SK-N-SH (cell line): ENCODE data around the gene TIMP2. TPM values are rescaled to one million over a fixed set of nuclear protein-coding genes. Genes with fewer than 3 reads are reported as not detected.

ENCODE experiments used
- CTCF ChIA-PET: fragments of 300-600, 350-600 bp; formaldehyde crosslinking; extraction: SDS; loops from one replicate; lab custom pipeline; 2021; lab: Yijun Ruan, JAX
- POLR2A ChIA-PET: fragments of 350-600 bp; sonication (Branson Sonifier 250); formaldehyde crosslinking; extraction: SDS; loops from one replicate; lab custom pipeline; 2020; ENCODE audit warnings: antibody characterized with exemption, inconsistent platforms; lab: Yijun Ruan, JAX
- DNase-seq: peaks from one replicate; pipeline ENCODE4 v3.0.0; 2012
- H2AFZ ChIP-seq: fragments of 200-600 bp; sonication (generic); 2 replicates; pipeline ENCODE4 v1.8.1; 2016; ENCODE audit warnings: antibody characterized with exemption, mild to moderate bottlenecking, low read depth
- H3F3A ChIP-seq: fragments of 200-600 bp; sonication (generic); replicated peaks from 2 replicates; pipeline ENCODE3; 2016; ENCODE audit warnings: antibody characterized with exemption, mild to moderate bottlenecking; ENCODE audit not compliant: insufficient read depth
- H3K27ac ChIP-seq, 2 experiments: fragments of 200-500 bp in 1 of 2; fragments of 200-600 bp in 1 of 2; sonication (Bioruptor generic) in 1 of 2; sonication (generic), shearing (Covaris generic) in 1 of 2; 2 replicates each; pipeline versions ENCODE4 v1.5.1 to v1.6.1; 2014 to 2016; ENCODE audit warnings: low read depth in 2 of 2, inconsistent platforms in 1 of 2, low read length in 1 of 2, mild to moderate bottlenecking in 1 of 2, mixed read lengths in 1 of 2
- H3K27me3 ChIP-seq: fragments of 200-600 bp; sonication (generic), shearing (Covaris generic); 2 replicates; pipeline ENCODE4 v1.6.1; 2016; ENCODE audit warnings: mixed run types; ENCODE audit not compliant: insufficient read depth
- H3K36me3 ChIP-seq, 2 experiments: fragments of 200-500 bp in 1 of 2; fragments of 200-600 bp in 1 of 2; sonication (Bioruptor generic) in 1 of 2; sonication (generic) in 1 of 2; replicated peaks in 1 of 2; 2 replicates each; pipeline versions ENCODE3 to v1.5.1; 2014 to 2016; ENCODE audit warnings: low read length in 1 of 2, mild to moderate bottlenecking in 1 of 2; ENCODE audit not compliant: insufficient read depth in 2 of 2, control insufficient read depth in 1 of 2
- H3K4me1 ChIP-seq, 2 experiments: fragments of 200-500 bp in 1 of 2; fragments of 200-600 bp in 1 of 2; sonication (Bioruptor generic) in 1 of 2; sonication (generic), shearing (Covaris generic) in 1 of 2; 2 replicates each; pipeline versions ENCODE4 v1.5.1 to v1.6.1; 2014 to 2016; ENCODE audit warnings: low read depth in 1 of 2, low read length in 1 of 2, mixed run types in 1 of 2; ENCODE audit not compliant: insufficient read depth in 2 of 2, control insufficient read depth in 1 of 2
- H3K4me2 ChIP-seq: fragments of 200-600 bp; sonication (generic), shearing (Covaris generic); 2 replicates; pipeline ENCODE4 v1.6.1; 2017; ENCODE audit warnings: mixed run types
- H3K4me3 ChIP-seq, 2 experiments: fragments of 200-500 bp in 1 of 2; fragments of 200-600 bp in 1 of 2; sonication (Bioruptor generic) in 1 of 2; sonication (generic), shearing (Covaris generic) in 1 of 2; 2 replicates each; pipeline versions ENCODE4 v1.5.1 to v1.8.1; 2014 to 2016; ENCODE audit warnings: low read depth in 2 of 2, inconsistent platforms in 1 of 2, low read length in 1 of 2, mild to moderate bottlenecking in 1 of 2, mixed read lengths in 1 of 2, moderate library complexity in 1 of 2
- H3K79me2 ChIP-seq: fragments of 200-600 bp; sonication (generic); 2 replicates; pipeline ENCODE4 v1.8.1; 2017; ENCODE audit warnings: mild to moderate bottlenecking; ENCODE audit not compliant: insufficient read depth
- H3K9ac ChIP-seq: fragments of 200-600 bp; sonication (generic); 2 replicates; pipeline ENCODE4 v1.6.1; 2017; ENCODE audit warnings: mixed run types
- H3K9me2 ChIP-seq: fragments of 200-600 bp; sonication (generic); 2 replicates; pipeline ENCODE4 v1.6.1; 2017; ENCODE audit warnings: mixed run types
- H3K9me3 ChIP-seq: fragments of 200-600 bp; sonication (generic); 2 replicates; pipeline ENCODE4 v1.6.1; 2017; ENCODE audit warnings: mixed run types, mild to moderate bottlenecking, moderate library complexity
- H4K20me1 ChIP-seq: fragments of 200-600 bp; sonication (generic); 2 replicates; pipeline ENCODE4 v1.6.1; 2017; ENCODE audit warnings: mild to moderate bottlenecking, mixed run types; ENCODE audit not compliant: insufficient read depth
- CHD2 ChIP-seq: fragments of 150-350 bp; IDR thresholded peaks from 2 replicates; pipeline ENCODE4 v1.6.1; 2018; ENCODE audit warnings: low read length; ENCODE audit not compliant: partially characterized antibody
- ELF1 ChIP-seq: IDR thresholded peaks from 2 replicates; pipeline ENCODE4 v1.4.0; 2012
- EZH2phosphoT487 ChIP-seq: fragments of 200-600 bp; sonication (generic); IDR thresholded peaks from 2 replicates; pipeline ENCODE4 v1.6.1; 2017; ENCODE audit warnings: low read depth, mixed run types, mild to moderate bottlenecking, antibody characterized with exemption, moderate library complexity, borderline replicate concordance
- FOXM1 ChIP-seq: IDR thresholded peaks from 2 replicates; pipeline ENCODE4 v1.4.0; 2012; ENCODE audit warnings: low read depth, mild to moderate bottlenecking
- GABPA ChIP-seq: IDR thresholded peaks from 2 replicates; pipeline ENCODE4 v1.4.0; 2012; ENCODE audit warnings: low read depth, mild to moderate bottlenecking
- MEF2A ChIP-seq: IDR thresholded peaks from 2 replicates; pipeline ENCODE4 v1.4.0; 2012; ENCODE audit warnings: low read depth, borderline replicate concordance
- RAD21 ChIP-seq: IDR thresholded peaks from 2 replicates; pipeline ENCODE4 v1.6.1; 2012; ENCODE audit warnings: mild to moderate bottlenecking, low read length
- WGBS: methylation state at CpG from one replicate; pipeline ENCODE4 v1.1.6; 2017; ENCODE audit warnings: low lambda C conversion rate; 5-methylcytosine and 5-hydroxymethylcytosine counted together
- polyA plus RNA-seq, 3 experiments: library from polyadenylated mRNA; depleted of rRNA; stranded (reverse); fragments of >200 nt; gene quantifications; 2 replicates each; pipeline ENCODE4 v1.2.3, GENCODE V29; 2012
- TF ChIP-seq, protein P1 (sequence below): IDR thresholded peaks from 2 replicates; pipeline ENCODE4 v1.4.0; 2012; ENCODE audit warnings: low read depth, borderline replicate concordance
- TF ChIP-seq, protein P2 (sequence below): IDR thresholded peaks from 2 replicates; pipeline ENCODE4 v1.4.0; 2012; ENCODE audit warnings: low read depth
- TF ChIP-seq, protein P3 (sequence below): fragments of 150-350 bp; IDR thresholded peaks from 2 replicates; pipeline ENCODE4 v1.6.1; 2017; ENCODE audit warnings: antibody characterized with exemption, low read length, low read depth, borderline replicate concordance

Gene TIMP2
- polyA plus RNA-seq, 1 of the 3 experiments (the other 2 are of a cell fraction): 441 TPM

DNA sequence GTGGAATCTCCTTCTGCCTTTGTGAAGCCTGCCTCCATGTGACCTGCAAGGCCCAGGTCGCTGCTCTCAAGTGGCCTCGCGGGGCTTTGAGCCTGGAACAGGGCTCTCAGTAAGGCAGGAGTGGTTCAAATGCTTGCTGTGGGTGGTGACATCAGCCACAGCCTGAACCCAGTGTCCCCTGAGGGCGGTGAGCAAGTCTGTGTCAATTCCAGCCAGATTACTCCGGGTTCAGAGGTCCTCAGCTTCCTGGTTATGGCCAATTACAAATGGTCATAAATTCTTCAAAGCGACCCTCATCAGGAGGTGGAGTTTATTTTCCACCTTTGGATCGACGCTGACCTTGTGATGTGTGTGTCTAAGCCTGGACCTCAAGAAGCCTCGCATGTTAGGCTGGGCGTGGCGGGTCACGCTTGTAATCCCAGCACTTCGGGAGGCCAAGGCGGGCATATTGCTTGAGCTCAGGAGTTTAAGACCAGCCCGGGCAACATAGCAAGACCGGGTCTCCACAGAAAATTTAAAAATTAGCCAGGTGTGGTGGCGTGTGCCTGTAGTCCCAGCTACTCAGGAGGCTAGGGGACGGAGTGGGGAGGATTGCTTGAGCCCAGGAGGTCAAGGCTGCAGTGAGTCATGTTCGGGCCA lies 37.3 kb upstream of the TIMP2 start:
- DNase-seq: peak; percentile 39
- H3K27me3 ChIP-seq: no peaks in the 10 kb centered on the region
- H3K79me2 ChIP-seq: no peaks in the 10 kb centered on the region
- TF ChIP-seq GABPA (no peak), MEF2A (no peak), FOXM1 (no peak)
- TF ChIP-seq, protein P1, sequence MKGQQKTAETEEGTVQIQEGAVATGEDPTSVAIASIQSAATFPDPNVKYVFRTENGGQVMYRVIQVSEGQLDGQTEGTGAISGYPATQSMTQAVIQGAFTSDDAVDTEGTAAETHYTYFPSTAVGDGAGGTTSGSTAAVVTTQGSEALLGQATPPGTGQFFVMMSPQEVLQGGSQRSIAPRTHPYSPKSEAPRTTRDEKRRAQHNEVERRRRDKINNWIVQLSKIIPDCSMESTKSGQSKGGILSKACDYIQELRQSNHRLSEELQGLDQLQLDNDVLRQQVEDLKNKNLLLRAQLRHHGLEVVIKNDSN: no peak
- peaks cover 4 to 11% of the 10 kb centered on the region in 2 experiments for H3K36me3 ChIP-seq
- WGBS: 82% methylated on average over 18 of the region's 19 CpGs
- ChIA-PET POLR2A (interaction anchor here (1.5 kb wide), 1 partner anchor 9 kb away, joined by 10 read pairs; no protein-coding TSS in a partner anchor), CTCF (interaction anchor here (1.0 to 26.0 kb wide), 6 partner anchors 14 to 466 kb away, joined by 3 to 458 read pairs (median 4); partner anchors contain the start of gene LGALS3BP)
- H3K4me2 ChIP-seq: no peak overlapping the region
- peaks cover 0 to 8% of the 10 kb centered on the region in 2 experiments; a peak in 1 of 4 replicates for H3K4me1 ChIP-seq
- no peaks in the 10 kb centered on the region for H4K20me1 ChIP-seq
- H3K9me3 ChIP-seq: no peaks in the 10 kb centered on the region
- H3K4me3 ChIP-seq: no peak overlapping the region
- no peak overlapping the region for H3K9ac ChIP-seq
- H3F3A ChIP-seq: no peaks in the 10 kb centered on the region
- no peak overlapping the region for H3K27ac ChIP-seq
- H2AFZ ChIP-seq: no peak overlapping the region
- H3K9me2 ChIP-seq: no peaks in the 10 kb centered on the region

DNA sequence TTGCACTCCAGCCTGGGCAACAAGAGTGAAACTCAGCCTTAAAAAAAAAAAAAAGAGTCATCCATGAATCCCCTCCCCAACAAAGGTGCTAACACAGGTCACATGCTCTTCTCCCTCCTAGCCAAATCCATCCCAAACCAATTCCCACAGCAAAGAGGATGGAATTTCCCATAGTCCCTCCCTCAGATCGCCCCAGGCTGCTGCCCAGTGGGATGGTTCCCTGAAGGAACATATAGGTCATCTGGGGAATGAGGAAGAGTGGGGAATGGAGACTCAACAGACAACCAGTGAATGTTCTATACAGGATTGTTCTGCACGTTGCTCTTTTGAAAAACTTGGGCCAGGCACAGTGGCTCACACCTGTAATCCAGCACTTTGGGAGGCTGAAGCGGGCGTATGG lies 36.4 kb upstream of the TIMP2 start:
- Histone ChIP-seq H3K27me3 (no peaks in the 10 kb centered on the region), H2AFZ (no peak overlapping the region), H3K9ac (no peak overlapping the region)
- WGBS: 97% methylated on average over 4 of the region's 4 CpGs
- no peak for TF ChIP-seq ELF1
- TF ChIP-seq, protein P2, sequence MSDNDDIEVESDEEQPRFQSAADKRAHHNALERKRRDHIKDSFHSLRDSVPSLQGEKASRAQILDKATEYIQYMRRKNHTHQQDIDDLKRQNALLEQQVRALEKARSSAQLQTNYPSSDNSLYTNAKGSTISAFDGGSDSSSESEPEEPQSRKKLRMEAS: no peak
- TF ChIP-seq, protein P3, sequence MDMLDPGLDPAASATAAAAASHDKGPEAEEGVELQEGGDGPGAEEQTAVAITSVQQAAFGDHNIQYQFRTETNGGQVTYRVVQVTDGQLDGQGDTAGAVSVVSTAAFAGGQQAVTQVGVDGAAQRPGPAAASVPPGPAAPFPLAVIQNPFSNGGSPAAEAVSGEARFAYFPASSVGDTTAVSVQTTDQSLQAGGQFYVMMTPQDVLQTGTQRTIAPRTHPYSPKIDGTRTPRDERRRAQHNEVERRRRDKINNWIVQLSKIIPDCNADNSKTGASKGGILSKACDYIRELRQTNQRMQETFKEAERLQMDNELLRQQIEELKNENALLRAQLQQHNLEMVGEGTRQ: no peak
- no peak for TF ChIP-seq CHD2
- no peak for TF ChIP-seq GABPA
- TF ChIP-seq RAD21: no peak
- no peak for TF ChIP-seq EZH2phosphoT487
- TF ChIP-seq, all 33 proteins: peak for 0
- ChIA-PET POLR2A (no interaction called here), CTCF (interaction anchor here (1.0 to 26.0 kb wide), 5 partner anchors 14 to 465 kb away, joined by 3 to 458 read pairs (median 4); partner anchors contain the start of gene LGALS3BP)
- H3F3A ChIP-seq: peaks cover 3% of the 10 kb centered on the region
- no peaks in the 10 kb centered on the region for H3K9me2 ChIP-seq
- H3K79me2 ChIP-seq: no peaks in the 10 kb centered on the region
- H3K4me1 ChIP-seq: peaks cover 7 to 8% of the 10 kb centered on the region in 2 experiments; a peak in 2 of 4 replicates
- no peaks in the 10 kb centered on the region for H3K9me3 ChIP-seq
- H3K4me2 ChIP-seq: no peak overlapping the region
- H4K20me1 ChIP-seq: no peaks in the 10 kb centered on the region
- no peak overlapping the region for H3K4me3 ChIP-seq
- H3K36me3 ChIP-seq: peaks cover 0 to 3% of the 10 kb centered on the region in 2 experiments
- H3K27ac ChIP-seq: no peak overlapping the region
- DNase-seq: no peak
